Measurements from ENCODE around the gene PATJ.
A peak's percentile ranks its signal among the peaks of the same experiment; 100 is the strongest.
"Not testable (repeated sequence)": the region's sequence is repeated elsewhere in the genome, so short reads cannot be mapped to it uniquely, and the experiment has no call there.

PATJ gene, protein sequence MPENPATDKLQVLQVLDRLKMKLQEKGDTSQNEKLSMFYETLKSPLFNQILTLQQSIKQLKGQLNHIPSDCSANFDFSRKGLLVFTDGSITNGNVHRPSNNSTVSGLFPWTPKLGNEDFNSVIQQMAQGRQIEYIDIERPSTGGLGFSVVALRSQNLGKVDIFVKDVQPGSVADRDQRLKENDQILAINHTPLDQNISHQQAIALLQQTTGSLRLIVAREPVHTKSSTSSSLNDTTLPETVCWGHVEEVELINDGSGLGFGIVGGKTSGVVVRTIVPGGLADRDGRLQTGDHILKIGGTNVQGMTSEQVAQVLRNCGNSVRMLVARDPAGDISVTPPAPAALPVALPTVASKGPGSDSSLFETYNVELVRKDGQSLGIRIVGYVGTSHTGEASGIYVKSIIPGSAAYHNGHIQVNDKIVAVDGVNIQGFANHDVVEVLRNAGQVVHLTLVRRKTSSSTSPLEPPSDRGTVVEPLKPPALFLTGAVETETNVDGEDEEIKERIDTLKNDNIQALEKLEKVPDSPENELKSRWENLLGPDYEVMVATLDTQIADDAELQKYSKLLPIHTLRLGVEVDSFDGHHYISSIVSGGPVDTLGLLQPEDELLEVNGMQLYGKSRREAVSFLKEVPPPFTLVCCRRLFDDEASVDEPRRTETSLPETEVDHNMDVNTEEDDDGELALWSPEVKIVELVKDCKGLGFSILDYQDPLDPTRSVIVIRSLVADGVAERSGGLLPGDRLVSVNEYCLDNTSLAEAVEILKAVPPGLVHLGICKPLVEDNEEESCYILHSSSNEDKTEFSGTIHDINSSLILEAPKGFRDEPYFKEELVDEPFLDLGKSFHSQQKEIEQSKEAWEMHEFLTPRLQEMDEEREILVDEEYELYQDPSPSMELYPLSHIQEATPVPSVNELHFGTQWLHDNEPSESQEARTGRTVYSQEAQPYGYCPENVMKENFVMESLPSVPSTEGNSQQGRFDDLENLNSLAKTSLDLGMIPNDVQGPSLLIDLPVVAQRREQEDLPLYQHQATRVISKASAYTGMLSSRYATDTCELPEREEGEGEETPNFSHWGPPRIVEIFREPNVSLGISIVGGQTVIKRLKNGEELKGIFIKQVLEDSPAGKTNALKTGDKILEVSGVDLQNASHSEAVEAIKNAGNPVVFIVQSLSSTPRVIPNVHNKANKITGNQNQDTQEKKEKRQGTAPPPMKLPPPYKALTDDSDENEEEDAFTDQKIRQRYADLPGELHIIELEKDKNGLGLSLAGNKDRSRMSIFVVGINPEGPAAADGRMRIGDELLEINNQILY (N-terminal part only)

DNA sequence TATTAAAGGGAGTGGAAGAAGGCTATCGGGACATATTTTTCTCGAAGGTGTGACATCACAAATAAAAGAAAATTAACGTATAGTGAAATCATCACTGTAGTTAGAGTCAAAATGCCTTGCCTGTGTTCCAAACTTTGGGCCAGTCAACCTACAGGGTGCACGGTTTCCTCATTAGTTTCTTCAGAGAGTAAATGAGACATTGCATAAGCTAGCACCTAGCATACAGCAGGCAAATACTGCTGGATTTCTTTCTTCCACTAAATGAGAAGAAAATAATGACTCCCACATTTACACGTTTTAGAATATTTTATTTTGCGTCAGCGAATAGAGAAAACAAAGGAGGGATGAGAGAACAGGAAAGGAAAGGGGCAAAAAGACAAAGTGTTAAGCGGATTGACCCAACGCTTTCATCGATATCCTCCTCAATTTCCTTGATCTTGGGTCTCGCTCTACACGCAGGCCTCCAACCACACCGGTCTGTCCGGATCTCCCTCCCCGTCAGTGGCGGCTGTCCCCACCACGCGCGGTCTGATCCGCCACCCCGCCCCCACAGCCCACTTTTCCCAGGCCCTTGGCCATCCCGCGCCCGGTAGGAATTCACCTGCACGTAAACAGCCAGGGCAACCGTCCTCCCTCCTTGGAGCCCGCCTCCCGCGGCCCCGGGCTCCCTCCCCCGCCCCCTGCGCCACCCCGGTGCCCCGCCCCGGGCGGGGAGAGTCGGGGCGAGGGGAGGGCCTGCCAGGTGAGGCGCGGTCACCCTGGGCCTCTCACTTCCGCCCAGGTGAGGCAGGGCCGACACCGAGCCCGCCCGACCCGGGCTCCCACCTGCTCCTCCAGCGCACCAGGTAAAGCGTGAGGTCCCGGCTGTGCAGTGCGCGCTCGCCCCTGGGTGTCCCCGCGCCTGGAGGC lies at the start of gene PATJ:
TSS of gene PATJ (plus strand) at position 770 of the 909 bp plus-strand sequence. CDS start 20,413 bp downstream, outside the sequence.
- DNase-seq: no peak

GRCh38 chr1:61699911-61700851 lies 42.1 kb upstream of the PATJ start:
- no peak for DNase-seq

GRCh38 chr1:61708953-61709907 lies 33.0 kb upstream of the PATJ start:
- no peak for DNase-seq

GRCh38 chr1:61709908-61710289 lies 32.4 kb upstream of the PATJ start:
- DNase-seq: no peak

GRCh38 chr1:61711257-61711656 lies 31.0 kb upstream of the PATJ start:
- not testable (repeated sequence) for DNase-seq

- no peak for DNase-seq
These were observed 30.3 kb upstream of the PATJ start for GRCh38 chr1:61711969-61712368.

DNA sequence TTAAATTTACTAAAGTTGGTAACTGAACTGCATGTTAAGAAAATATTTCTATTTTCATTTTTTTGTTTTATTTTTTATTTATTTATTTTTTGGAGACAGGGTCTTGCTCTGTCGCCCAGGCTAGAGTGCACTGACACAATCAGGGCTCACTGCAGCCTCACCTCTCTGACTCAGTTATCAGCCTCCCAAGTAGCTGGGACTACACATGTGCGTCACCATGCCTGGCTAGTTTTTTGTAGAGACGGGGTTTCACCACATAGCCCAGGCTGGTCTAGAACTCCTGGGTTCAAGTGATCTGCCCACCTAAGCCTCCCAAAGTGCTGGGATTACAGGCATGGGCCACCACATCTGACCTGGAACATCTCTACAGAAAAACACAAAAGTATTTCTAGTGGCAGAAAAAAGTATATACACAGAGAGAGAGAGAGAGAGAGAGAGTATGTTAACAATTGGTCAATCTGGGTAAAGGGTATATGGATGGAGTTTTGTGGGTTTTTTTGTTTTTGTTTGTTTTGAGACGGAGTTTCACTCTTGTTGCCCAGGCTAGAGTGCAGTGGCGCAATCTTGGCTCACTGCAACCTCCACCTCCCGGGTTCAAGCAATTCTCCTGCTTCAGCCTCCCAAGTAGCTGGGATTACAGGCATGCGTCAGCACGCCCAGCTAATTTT lies 23.1 kb upstream of the PATJ start:
- not testable (repeated sequence) for DNase-seq

GRCh38 chr1:61724506-61724812 lies 17.8 kb upstream of the PATJ start:
- peak in 1 of 2 experiments; percentile 22 for DNase-seq

DNA sequence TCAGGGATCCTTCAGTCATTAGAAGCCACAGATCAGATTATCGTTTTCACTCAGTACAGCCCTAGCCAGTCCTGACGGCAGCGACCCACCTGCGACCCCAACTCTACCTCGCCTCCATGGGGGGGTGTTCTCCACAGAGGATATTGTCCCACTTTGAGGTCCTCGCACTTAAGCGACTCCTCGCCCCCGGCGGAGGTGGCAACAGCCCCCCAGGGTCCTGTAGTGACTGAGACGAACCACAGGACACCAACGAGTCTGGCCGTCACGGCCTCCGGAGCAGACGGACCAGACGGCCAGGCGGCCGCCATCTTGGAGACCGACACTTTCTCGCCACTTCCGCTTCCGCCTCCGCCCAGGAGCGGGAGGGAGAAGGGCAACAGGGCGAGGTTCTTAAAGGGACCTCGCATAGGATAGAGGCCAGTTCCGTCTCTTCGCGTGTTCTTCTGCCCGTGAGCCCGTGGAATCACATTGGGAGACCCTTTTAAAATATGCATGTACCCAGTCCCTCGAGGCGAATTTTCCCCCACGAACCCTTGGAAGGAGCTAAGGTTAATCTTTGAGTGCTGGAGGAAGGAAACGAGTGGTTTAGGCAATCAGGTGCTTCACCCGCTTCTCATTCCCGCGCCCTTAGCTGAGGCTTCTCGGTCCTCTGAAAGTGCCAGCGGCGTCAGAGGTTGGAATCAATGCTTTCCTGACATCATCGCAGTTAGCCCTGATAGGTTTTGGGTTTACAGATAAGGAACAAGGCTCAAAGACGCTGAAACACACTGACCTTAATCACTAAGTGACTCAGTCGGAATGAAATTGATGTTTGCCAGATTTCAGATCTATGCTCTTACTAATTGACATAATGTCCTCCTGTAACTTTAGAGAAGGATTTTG lies 17.2 kb upstream of the PATJ start, which contains the start of gene TM2D1:
TSS of gene TM2D1 (minus strand) at position 329 of the 882 bp plus-strand sequence. CDS start at position 308, 21 bp downstream.
- DNase-seq: peak; percentile 83 to 90

- DNase-seq: no peak
These were observed 14.7 kb upstream of the PATJ start for GRCh38 chr1:61727544-61727943.

- DNase-seq: not testable (repeated sequence)
These were observed 11.6 kb upstream of the PATJ start for GRCh38 chr1:61730679-61731078.

GRCh38 chr1:61732726-61733125 lies 9.6 kb upstream of the PATJ start:
- DNase-seq: no peak

- DNase-seq: no peak
These were observed 1.3 kb upstream of the PATJ start for GRCh38 chr1:61740751-61741700.

DNA sequence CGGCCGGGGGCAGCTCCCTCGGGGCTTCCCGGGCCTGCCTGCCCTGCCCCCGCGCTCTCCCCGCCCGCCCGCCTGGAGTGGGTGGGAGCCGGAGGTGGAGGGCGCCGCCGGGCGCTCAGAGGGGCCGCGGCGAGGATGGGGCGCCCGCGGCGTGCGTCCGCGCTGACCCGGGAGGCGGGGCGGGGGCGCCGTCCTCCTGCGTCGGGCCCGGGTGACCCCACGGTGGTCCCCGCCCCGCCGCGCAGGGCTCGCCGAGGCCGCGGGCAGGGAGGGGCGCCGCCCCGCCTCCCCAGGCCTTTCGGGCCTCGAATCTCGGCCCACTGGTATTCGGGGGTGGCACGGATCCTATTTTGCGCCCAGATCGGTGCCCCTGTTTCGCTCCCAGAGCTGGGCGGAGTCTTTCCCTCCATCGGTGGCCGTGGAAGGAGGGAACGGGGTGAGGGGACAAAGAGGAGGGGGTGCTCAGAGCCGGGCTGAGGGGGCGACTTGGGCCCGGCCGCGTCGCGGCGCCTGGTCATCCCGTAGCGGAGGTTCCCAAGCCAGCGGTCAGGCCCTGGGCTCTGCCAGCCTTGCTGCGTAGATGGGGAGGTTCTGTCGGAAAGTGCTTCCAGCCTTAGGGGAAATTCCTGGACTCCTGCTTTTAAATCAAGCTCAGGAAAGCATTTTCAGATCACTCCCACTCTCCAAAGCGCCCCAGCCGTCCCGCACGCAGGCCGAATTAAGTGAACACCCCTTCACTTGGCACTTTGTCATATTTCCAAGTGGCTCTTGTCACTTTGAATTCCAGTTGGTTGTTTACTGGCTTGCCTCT lies 545 bp downstream of the PATJ start:
- DNase-seq: no peak

DNA sequence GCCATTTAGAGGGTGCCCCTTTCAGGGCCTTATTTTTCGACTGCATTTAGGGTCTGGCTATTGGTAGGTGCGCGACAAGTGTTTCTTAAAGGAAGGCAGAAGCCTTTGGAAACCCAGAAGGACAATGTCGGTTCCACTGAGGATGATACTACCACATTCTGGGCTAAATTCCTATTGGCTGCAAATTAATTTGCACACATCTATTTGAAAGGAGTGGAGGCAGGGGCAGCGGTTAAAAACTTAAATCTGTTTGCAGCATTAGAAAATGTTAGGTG lies 1.1 kb downstream of the PATJ start:
- no peak for DNase-seq
